OCI-LY7 (cell line): Measurements from ENCODE around the gene TRAPPC6A. TPM values are rescaled to one million over a fixed set of nuclear protein-coding genes. Genes with fewer than 3 reads are reported as not detected.

ENCODE experiments used
- BruUV-seq: library from RNA; stranded (reverse); fragments of 400-500 nt; replicated peaks from 2 replicates; lab custom pipeline; 2021; lab: Mats Ljungman, UMichigan
- CTCF ChIA-PET: fragments of 300-600 bp; sonication (Branson Sonifier 250); formaldehyde crosslinking; loops from one replicate; lab custom pipeline; 2022; ENCODE audit warnings: antibody characterized with exemption; ENCODE audit not compliant: unreplicated experiment; lab: Charles Lee
- POLR2A ChIA-PET: fragments of 300-600 bp; sonication (Branson Sonifier 250); formaldehyde crosslinking; loops from one replicate; lab custom pipeline; 2022; ENCODE audit warnings: antibody characterized with exemption; lab: Charles Lee
- DNase-seq: peaks from one replicate; pipeline ENCODE4 v3.0.0-alpha.2; 2015; ENCODE audit warnings: low spot score
- H2AFZ ChIP-seq: fragments of 200-600 bp; sonication (generic), shearing (Covaris generic); 2 replicates; pipeline ENCODE4 v1.6.1; 2014; ENCODE audit warnings: mild to moderate bottlenecking, antibody characterized with exemption, low read length, moderate library complexity
- H3K27ac ChIP-seq: fragments of 200-600 bp; sonication (generic); 2 replicates; pipeline ENCODE4 v1.5.1; 2014; ENCODE audit warnings: mixed run types, low read depth, mild to moderate bottlenecking, moderate library complexity, low read length, inconsistent platforms; ENCODE audit not compliant: poor library complexity, severe bottlenecking
- H3K36me3 ChIP-seq: fragments of 200-600 bp; sonication (generic); 2 replicates; pipeline ENCODE4 v1.6.1; 2014; ENCODE audit warnings: mild to moderate bottlenecking, antibody characterized with exemption, low read length, moderate library complexity, mixed read lengths; ENCODE audit not compliant: insufficient read depth
- H3K4me1 ChIP-seq: fragments of 200-600 bp; sonication (generic); 2 replicates; pipeline ENCODE4 v1.5.1; 2014; ENCODE audit warnings: mild to moderate bottlenecking, low read length; ENCODE audit not compliant: insufficient read depth, poor library complexity, severe bottlenecking
- H3K4me2 ChIP-seq: fragments of 200-600 bp; sonication (generic); 2 replicates; pipeline ENCODE4 v1.6.1; 2014; ENCODE audit warnings: mild to moderate bottlenecking, low read length
- H3K4me3 ChIP-seq: fragments of 200-600 bp; sonication (generic); 2 replicates; pipeline ENCODE4 v1.5.1; 2014; ENCODE audit warnings: mild to moderate bottlenecking, low read depth, low read length; ENCODE audit not compliant: poor library complexity, severe bottlenecking
- H3K79me2 ChIP-seq: fragments of 200-600 bp; sonication (generic); 2 replicates; pipeline ENCODE4 v1.6.1; 2016; ENCODE audit warnings: low read depth, mild to moderate bottlenecking, low read length, moderate library complexity, mixed read lengths; ENCODE audit not compliant: insufficient read depth
- H3K9me2 ChIP-seq: fragments of 200-600 bp; sonication (generic); 2 replicates; pipeline ENCODE4 v1.6.1; 2016; ENCODE audit warnings: mild to moderate bottlenecking, low read length, mixed read lengths; ENCODE audit not compliant: insufficient read depth
- H3K9me3 ChIP-seq: fragments of 200-600 bp; sonication (generic); 2 replicates; pipeline ENCODE4 v1.6.1; 2014; ENCODE audit warnings: mild to moderate bottlenecking, mixed run types, low read length, mixed read lengths
- H4K20me1 ChIP-seq: fragments of 200-600 bp; sonication (generic); 2 replicates; pipeline ENCODE4 v1.6.1; 2014; ENCODE audit warnings: mild to moderate bottlenecking, antibody characterized with exemption, low read length, moderate library complexity, mixed read lengths; ENCODE audit not compliant: insufficient read depth
- CTCF ChIP-seq: fragments of 200-600 bp; sonication (generic); conservative IDR thresholded peaks from 2 replicates; pipeline ENCODE4 v1.5.1; 2014; ENCODE audit warnings: mild to moderate bottlenecking, antibody characterized with exemption, low read length, moderate library complexity, mixed read lengths
- EZH2phosphoT487 ChIP-seq: fragments of 200-600 bp; sonication (generic); IDR thresholded peaks from 2 replicates; pipeline ENCODE4 v1.6.1; 2018; ENCODE audit warnings: low read depth, borderline replicate concordance, mild to moderate bottlenecking, mixed run types, antibody characterized with exemption, low read length, moderate library complexity, mixed read lengths
- intact Hi-C: fragments of 100-400 bp; cut with micrococcal nuclease; formaldehyde crosslinking; loops from one replicate; pipeline ENCODE4 v1.10.0; 2022; ENCODE audit not compliant: unreplicated experiment
- total RNA-seq, 2 experiments: library from RNA; depleted of rRNA in 1 of 2; stranded (reverse); fragments of >200 nt in 1 of 2; shearing (Covaris generic) in 1 of 2; gene quantifications; 2 replicates each; pipeline ENCODE4 v1.2.3, GENCODE V29; 2014 to 2022

TRAPPC6A gene
- total RNA-seq, 2 experiments from 2014 or later, result 55.6 to 70.9 TPM

GRCh38 chr19:45139286-45140143 lies 38.5 kb downstream of the TRAPPC6A start:
- TF ChIP-seq CTCF, result no peak
- no peak for TF ChIP-seq EZH2phosphoT487
- Histone ChIP-seq H3K9me3 (no peaks in the 10 kb centered on the region), H3K79me2 (peaks cover 34% of the 10 kb centered on the region), H3K4me2 (peak overlapping the region; percentile 79), H3K4me1 (peaks cover 54% of the 10 kb centered on the region), H2AFZ (no peak overlapping the region), H3K9me2 (no peaks in the 10 kb centered on the region), H4K20me1 (no peaks in the 10 kb centered on the region), H3K27ac (peak overlapping the region; percentile 98), H3K36me3 (peaks cover 38% of the 10 kb centered on the region), H3K4me3 (no peak overlapping the region)
- no peak for DNase-seq
- CTCF ChIA-PET, result interaction anchor here (1.2 kb wide), 1 partner anchor 10 kb away, joined by 3 read pairs; no protein-coding TSS in a partner anchor
- intact Hi-C loops, result loop anchor here (5.0 kb wide), 1 partner anchor 142 kb away; no protein-coding TSS in a partner anchor
- POLR2A ChIA-PET, result no interaction called here
- BruUV-seq, result no TSS peak

DNA sequence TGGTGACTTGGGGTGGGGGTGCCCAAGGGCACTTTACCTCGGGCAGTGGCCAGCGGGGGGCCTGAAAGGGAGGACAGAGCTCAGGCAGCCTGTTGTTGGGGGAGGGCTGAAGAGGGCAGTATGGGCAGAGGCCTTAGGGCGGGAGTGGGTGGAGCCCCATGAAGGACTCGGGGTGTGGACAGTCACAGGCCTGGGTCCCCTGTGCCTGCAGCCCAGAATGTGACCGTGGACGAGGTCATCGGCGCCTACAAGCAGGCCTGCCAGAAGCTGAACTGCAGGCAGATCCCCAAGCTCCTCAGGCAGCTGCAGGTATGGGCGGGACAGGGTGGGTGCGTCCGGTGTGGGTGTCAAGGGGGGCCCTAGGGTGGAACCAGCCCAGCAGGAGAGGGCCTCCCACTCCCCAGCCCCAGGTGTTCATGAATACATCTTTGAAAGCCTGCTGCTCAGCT lies 39.7 kb downstream of the TRAPPC6A start:
- intact Hi-C loops, result loop anchor here (5.0 kb wide), 1 partner anchor 141 kb away; no protein-coding TSS in a partner anchor
- ChIA-PET CTCF (interaction anchor here (1.2 kb wide), 1 partner anchor 67 kb away, joined by 8 read pairs; no protein-coding TSS in a partner anchor), POLR2A (interaction anchor here (1.0 kb wide), 1 partner anchor 29 kb away, joined by 6 read pairs; no protein-coding TSS in a partner anchor)
- TF ChIP-seq CTCF, result no peak
- TF ChIP-seq EZH2phosphoT487, result no peak
- H3K9me3 ChIP-seq, result no peaks in the 10 kb centered on the region
- H3K79me2 ChIP-seq, result peaks cover 39% of the 10 kb centered on the region
- DNase-seq, result peak; percentile 78
- no peak overlapping the region for H2AFZ ChIP-seq
- BruUV-seq, result no TSS peak
- peaks cover 34% of the 10 kb centered on the region for H3K36me3 ChIP-seq
- H3K4me2 ChIP-seq, result peak overlapping the region; percentile 79
- peak overlapping the region; percentile 98 for H3K27ac ChIP-seq
- H3K9me2 ChIP-seq, result no peaks in the 10 kb centered on the region
- H3K4me3 ChIP-seq, result peak overlapping the region; percentile 61
- peaks cover 66% of the 10 kb centered on the region for H3K4me1 ChIP-seq
- no peaks in the 10 kb centered on the region for H4K20me1 ChIP-seq
